Mesenchymal stem cell (in vitro differentiated cells and primary cell): ENCODE measurements around the gene RPL39.
"Not testable (repeated sequence)": the region's sequence is repeated elsewhere in the genome, so short reads cannot be mapped to it uniquely, and the experiment has no call there.

Experiments used
- DNase-seq: peaks from one replicate; pipeline ENCODE4 v3.0.0-alpha.2; 2013
- H2AFZ ChIP-seq: one replicate; pipeline ENCODE4 v1.6.1; 2013; ENCODE audit warnings: low read depth, mild to moderate bottlenecking, control low read depth, inconsistent platforms, low read length, moderate library complexity
- H2AK5ac ChIP-seq: 2 replicates; pipeline ENCODE4 v1.6.1; 2013; ENCODE audit warnings: low read length, moderate library complexity, mild to moderate bottlenecking, inconsistent platforms; ENCODE audit not compliant: severe bottlenecking
- H2BK120ac ChIP-seq: one replicate; pipeline ENCODE4 v1.6.1; 2013; ENCODE audit warnings: low read depth, mild to moderate bottlenecking, inconsistent platforms, low read length, moderate library complexity
- H2BK12ac ChIP-seq, 2 experiments: one replicate each; pipeline ENCODE4 v1.6.1; 2013; ENCODE audit warnings: inconsistent platforms in 2 of 2, low read length in 2 of 2, mild to moderate bottlenecking in 2 of 2, moderate library complexity in 2 of 2, control low read depth in 1 of 2
- H2BK15ac ChIP-seq: one replicate; pipeline ENCODE4 v1.6.1; 2013; ENCODE audit warnings: mild to moderate bottlenecking, low read depth, inconsistent platforms; ENCODE audit not compliant: poor library complexity, severe bottlenecking
- H2BK5ac ChIP-seq: 2 replicates; pipeline ENCODE4 v1.6.1; 2013; ENCODE audit warnings: low read depth, mild to moderate bottlenecking, low read length, control low read depth, inconsistent platforms; ENCODE audit not compliant: poor library complexity, severe bottlenecking
- H3K14ac ChIP-seq, 2 experiments: one replicate each; pipeline ENCODE4 v1.6.1; 2013; ENCODE audit warnings: inconsistent platforms in 2 of 2, low read length in 2 of 2, control low read depth in 1 of 2, mild to moderate bottlenecking in 1 of 2, moderate library complexity in 1 of 2
- H3K18ac ChIP-seq, 2 experiments: one replicate each; pipeline ENCODE4 v1.6.1; 2013; ENCODE audit warnings: inconsistent platforms in 2 of 2, low read length in 2 of 2, control low read depth in 1 of 2, low read depth in 1 of 2, mild to moderate bottlenecking in 1 of 2
- H3K23ac ChIP-seq, 2 experiments: one replicate each; pipeline ENCODE4 v1.6.1; 2013; ENCODE audit warnings: inconsistent platforms in 2 of 2, low read length in 2 of 2, mild to moderate bottlenecking in 2 of 2, moderate library complexity in 2 of 2, control low read depth in 1 of 2
- H3K27ac ChIP-seq: 2 replicates; pipeline ENCODE4 v1.5.1; 2013; ENCODE audit warnings: mild to moderate bottlenecking, moderate library complexity, low read length, control low read depth, inconsistent platforms; ENCODE audit not compliant: poor library complexity, severe bottlenecking
- H3K27me3 ChIP-seq, 2 experiments: 2 replicates each; pipeline versions ENCODE4 v1.6.1 to v1.7.0; 2013; ENCODE audit warnings: low read length in 2 of 2, mild to moderate bottlenecking in 2 of 2, moderate library complexity in 2 of 2, control low read depth in 1 of 2, inconsistent platforms in 1 of 2; ENCODE audit not compliant: control insufficient read depth in 1 of 2, insufficient read depth in 1 of 2
- H3K36me3 ChIP-seq, 2 experiments: 2 replicates each; pipeline versions ENCODE4 v1.6.1 to v1.7.0; 2013; ENCODE audit warnings: low read length in 2 of 2, control low read depth in 1 of 2, inconsistent platforms in 1 of 2, low read depth in 1 of 2, mild to moderate bottlenecking in 1 of 2; ENCODE audit not compliant: insufficient read depth in 2 of 2, control insufficient read depth in 1 of 2
- H3K4ac ChIP-seq, 2 experiments: one replicate each; pipeline ENCODE4 v1.6.1; 2013; ENCODE audit warnings: inconsistent platforms in 2 of 2, low read length in 2 of 2, mild to moderate bottlenecking in 2 of 2, moderate library complexity in 2 of 2, control low read depth in 1 of 2, low read depth in 1 of 2
- H3K4me1 ChIP-seq: 2 replicates; pipeline ENCODE4 v1.6.1; 2013; ENCODE audit warnings: low read depth, low read length, control low read depth; ENCODE audit not compliant: control insufficient read depth, insufficient read depth
- H3K4me2 ChIP-seq: 2 replicates; pipeline ENCODE4 v1.6.1; 2013; ENCODE audit warnings: low read length, mild to moderate bottlenecking, inconsistent platforms; ENCODE audit not compliant: poor library complexity, severe bottlenecking
- H3K4me3 ChIP-seq, 2 experiments: 2 replicates each; pipeline versions ENCODE4 v1.5.1 to v1.7.0; 2013; ENCODE audit warnings: low read length in 2 of 2, mild to moderate bottlenecking in 2 of 2, control low read depth in 1 of 2, low read depth in 1 of 2; ENCODE audit not compliant: insufficient read depth in 1 of 2
- H3K79me1 ChIP-seq: replicated peaks from 2 replicates; pipeline ENCODE4 v1.6.1; 2013; ENCODE audit warnings: mild to moderate bottlenecking, control low read depth, low read length, inconsistent platforms; ENCODE audit not compliant: poor library complexity, severe bottlenecking
- H3K9ac ChIP-seq: 2 replicates; pipeline ENCODE4 v1.7.0; 2013; ENCODE audit warnings: mild to moderate bottlenecking, low read length, moderate library complexity
- H3K9me3 ChIP-seq: 2 replicates; pipeline ENCODE4 v1.7.0; 2013; ENCODE audit warnings: mild to moderate bottlenecking, low read length; ENCODE audit not compliant: control insufficient read depth
- H4K8ac ChIP-seq: one replicate; pipeline ENCODE4 v1.6.1; 2013; ENCODE audit warnings: inconsistent platforms, mild to moderate bottlenecking, low read length, moderate library complexity
- H4K91ac ChIP-seq: one replicate; pipeline ENCODE4 v1.6.1; 2013; ENCODE audit warnings: mild to moderate bottlenecking, low read length, inconsistent platforms
- WGBS: methylation state at CpG from one replicate; pipeline ENCODE4 v1.1.7; 2013; ENCODE audit warnings: mixed read lengths; 5-methylcytosine and 5-hydroxymethylcytosine counted together

RPL39 gene

GRCh38 chrX:119809185-119809666, 17.8 kb upstream of the RPL39 start:
- no peaks in the 10 kb centered on the region for H3K36me3 ChIP-seq
- WGBS: no CpG with 5 or more reads among the region's 1 CpG
- H3K9me3 ChIP-seq: peaks cover 9% of the 10 kb centered on the region
- H2BK120ac ChIP-seq: no peak overlapping the region
- no peaks in the 10 kb centered on the region for H3K4me1 ChIP-seq
- no peak overlapping the region for H3K9ac ChIP-seq
- H3K27me3 ChIP-seq: no peaks in the 10 kb centered on the region
- H3K23ac ChIP-seq: no peak overlapping the region
- no peak overlapping the region for H4K8ac ChIP-seq
- no peak overlapping the region for H3K4me3 ChIP-seq
- H2AK5ac ChIP-seq: no peak overlapping the region
- no peak overlapping the region for H3K14ac ChIP-seq
- peak; percentile 21 for DNase-seq
- H3K18ac ChIP-seq: no peak overlapping the region
- no peaks in the 10 kb centered on the region for H3K79me1 ChIP-seq
- H3K27ac ChIP-seq: no peak overlapping the region
- H3K4me2 ChIP-seq: no peak overlapping the region
- no peak overlapping the region for H2AFZ ChIP-seq
- no peak overlapping the region for H2BK12ac ChIP-seq
- no peak overlapping the region for H2BK5ac ChIP-seq
- H2BK15ac ChIP-seq: no peak overlapping the region
- no peak overlapping the region for H3K4ac ChIP-seq
- no peak overlapping the region for H4K91ac ChIP-seq

- not testable (repeated sequence) for H4K8ac ChIP-seq, H3K9ac ChIP-seq, H3K23ac ChIP-seq, H2BK5ac ChIP-seq, DNase-seq, H3K14ac ChIP-seq, H3K9me3 ChIP-seq, H2AFZ ChIP-seq, H3K4me2 ChIP-seq, H2BK12ac ChIP-seq, H3K4me1 ChIP-seq, H2AK5ac ChIP-seq, H3K27ac ChIP-seq, H4K91ac ChIP-seq, H3K4me3 ChIP-seq, H3K27me3 ChIP-seq, H2BK15ac ChIP-seq, H3K4ac ChIP-seq, H3K36me3 ChIP-seq, H3K18ac ChIP-seq, H2BK120ac ChIP-seq, H3K79me1 ChIP-seq
- no CpG with 5 or more reads among the region's 4 CpGs for WGBS
Measured at GRCh38 chrX:119808461-119808860, 17.0 kb upstream of the RPL39 start.

- no peaks in the 10 kb centered on the region for H3K9me3 ChIP-seq
- H3K27me3 ChIP-seq: no peaks in the 10 kb centered on the region
- no peak overlapping the region for H2BK15ac ChIP-seq
- no peak overlapping the region for H2AFZ ChIP-seq
- no peak overlapping the region for H4K91ac ChIP-seq
- H2BK12ac ChIP-seq: no peak overlapping the region
- no peak overlapping the region for H3K18ac ChIP-seq
- H3K4ac ChIP-seq: no peak overlapping the region
- H3K4me2 ChIP-seq: no peak overlapping the region
- no peak overlapping the region for H3K14ac ChIP-seq
- H3K9ac ChIP-seq: no peak overlapping the region
- no peak overlapping the region for H4K8ac ChIP-seq
- no peak overlapping the region for H3K4me3 ChIP-seq
- no peak overlapping the region for H2AK5ac ChIP-seq
- WGBS: 94% methylated on average over 5 of the region's 8 CpGs
- no peak overlapping the region for H3K27ac ChIP-seq
- H2BK5ac ChIP-seq: no peak overlapping the region
- no peaks in the 10 kb centered on the region for H3K4me1 ChIP-seq
- no peaks in the 10 kb centered on the region for H3K79me1 ChIP-seq
- H3K36me3 ChIP-seq: no peaks in the 10 kb centered on the region
- no peak overlapping the region for H2BK120ac ChIP-seq
- no peak for DNase-seq
- H3K23ac ChIP-seq: no peak overlapping the region
Measured at GRCh38 chrX:119802546-119802945, 11.1 kb upstream of the RPL39 start.

GRCh38 chrX:119801253-119802221, 10.1 kb upstream of the RPL39 start:
- Histone ChIP-seq H3K23ac (no peak overlapping the region), H3K14ac (no peak overlapping the region), H3K27ac (no peak overlapping the region), H2BK12ac (no peak overlapping the region), H4K8ac (no peak overlapping the region), H3K79me1 (no peaks in the 10 kb centered on the region), H3K9ac (no peak overlapping the region), H2AK5ac (no peak overlapping the region), H2AFZ (no peak overlapping the region), H3K27me3 (no peaks in the 10 kb centered on the region), H4K91ac (no peak overlapping the region), H2BK120ac (no peak overlapping the region), H2BK15ac (no peak overlapping the region), H3K9me3 (no peaks in the 10 kb centered on the region), H3K4me3 (no peak overlapping the region), H3K18ac (no peak overlapping the region), H2BK5ac (no peak overlapping the region), H3K4ac (no peak overlapping the region), H3K4me2 (no peak overlapping the region), H3K36me3 (no peaks in the 10 kb centered on the region), H3K4me1 (no peaks in the 10 kb centered on the region)
- WGBS: 94% methylated on average over 2 of the region's 2 CpGs
- DNase-seq: no peak
